ENCODE data around the gene TRAF3IP3. TPM values are rescaled to one million over a fixed set of nuclear protein-coding genes. Genes with fewer than 3 reads are reported as not detected.

TRAF3IP3 gene
- polyA plus RNA-seq, 1 donor from 2014 or later: not detected

DNA sequence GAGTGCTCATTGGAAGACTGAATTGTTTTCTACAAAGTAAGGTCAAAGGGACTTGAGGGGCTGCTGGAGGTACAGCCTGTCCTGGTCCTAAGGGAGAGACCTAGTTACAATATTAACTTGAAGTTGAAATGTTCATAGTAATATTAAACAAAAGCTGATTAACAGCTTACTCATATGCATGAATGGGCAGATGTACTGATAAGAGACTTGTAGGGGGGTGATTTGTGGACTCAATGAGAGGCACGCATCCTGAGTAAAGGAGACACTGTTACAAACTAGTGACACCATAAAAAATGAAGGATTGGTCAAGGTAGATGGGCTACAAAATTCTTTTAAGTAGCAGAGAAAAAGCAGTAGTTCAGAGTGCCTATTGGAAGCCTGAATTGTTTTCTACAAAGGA lies 48.5 kb upstream of the TRAF3IP3 start:
- H3K9me3 ChIP-seq (ENCODE audit: low read length): no peaks in the 10 kb centered on the region
- H3K27me3 ChIP-seq (ENCODE audit: insufficient read depth, low read depth, low read length): no peaks in the 10 kb centered on the region
- TF ChIP-seq MXI1 (conservative IDR thresholded peaks at IDR 0.05; ENCODE audit: poor library complexity, severe bottlenecking) (no peak), RAD21 (conservative IDR thresholded peaks at IDR 0.05) (no peak), EZH2 (IDR thresholded peaks at IDR 0.05; ENCODE audit: borderline replicate concordance, insufficient read depth, low read length, poor library complexity, severe bottlenecking) (no peak), POLR2AphosphoS5 (IDR thresholded peaks at IDR 0.05) (no peak)
- H3K79me2 ChIP-seq (replicated peaks; ENCODE audit: insufficient read depth, low read length): no peaks in the 10 kb centered on the region
- no peaks in the 10 kb centered on the region for H4K20me1 ChIP-seq (ENCODE audit: insufficient read depth)
- no peak overlapping the region for H3K27ac ChIP-seq (ENCODE audit: low read length)
- no peak overlapping the region for H3K9ac ChIP-seq (ENCODE audit: low read length)
- H3K4me2 ChIP-seq (ENCODE audit: low read length): no peak overlapping the region
- H2AFZ ChIP-seq (ENCODE audit: low read depth, low read length): no peak overlapping the region
- no peaks in the 10 kb centered on the region for H3K9me2 ChIP-seq (ENCODE audit: insufficient read depth, low read length)
- no peaks in the 10 kb centered on the region for H3K36me3 ChIP-seq (ENCODE audit: insufficient read depth, low read length)
- no peaks in the 10 kb centered on the region for H3F3A ChIP-seq (ENCODE audit: insufficient read depth, low read length, poor library complexity, severe bottlenecking)
- no peak overlapping the region for H3K4me3 ChIP-seq (ENCODE audit: low read length)

DNA sequence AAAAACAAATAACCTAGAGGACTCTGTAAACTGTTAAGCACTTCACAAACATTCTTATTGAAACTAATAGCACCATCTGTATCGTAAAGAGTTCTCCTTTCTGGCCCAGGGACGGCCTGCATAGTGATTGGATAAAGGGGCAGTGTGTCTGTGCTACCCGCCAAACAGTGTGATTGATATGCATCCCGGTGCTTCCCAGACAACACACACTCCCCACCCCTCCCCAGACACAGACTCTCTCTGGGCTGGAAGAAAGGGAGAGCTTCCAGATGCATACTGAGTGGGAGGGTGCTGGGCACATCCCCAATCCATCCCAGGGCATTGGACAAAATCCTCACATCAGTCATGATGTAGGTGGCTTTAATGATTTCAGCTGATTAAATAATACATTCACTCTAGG lies 47.6 kb upstream of the TRAF3IP3 start:
- no peak overlapping the region for H2AFZ ChIP-seq (ENCODE audit: low read depth, low read length)
- H3K79me2 ChIP-seq (replicated peaks; ENCODE audit: insufficient read depth, low read length): no peaks in the 10 kb centered on the region
- no peak overlapping the region for H3K4me2 ChIP-seq (ENCODE audit: low read length)
- H3K9ac ChIP-seq (ENCODE audit: low read length): no peak overlapping the region
- no peaks in the 10 kb centered on the region for H3K36me3 ChIP-seq (ENCODE audit: insufficient read depth, low read length)
- no peaks in the 10 kb centered on the region for H3K27me3 ChIP-seq (ENCODE audit: insufficient read depth, low read depth, low read length)
- H3K9me3 ChIP-seq (ENCODE audit: low read length): no peaks in the 10 kb centered on the region
- H3F3A ChIP-seq (ENCODE audit: insufficient read depth, low read length, poor library complexity, severe bottlenecking): no peaks in the 10 kb centered on the region
- no peak for TF ChIP-seq EZH2 (IDR thresholded peaks at IDR 0.05; ENCODE audit: borderline replicate concordance, insufficient read depth, low read length, poor library complexity, severe bottlenecking)
- no peak for TF ChIP-seq RAD21 (conservative IDR thresholded peaks at IDR 0.05)
- no peak for TF ChIP-seq MXI1 (conservative IDR thresholded peaks at IDR 0.05; ENCODE audit: poor library complexity, severe bottlenecking)
- TF ChIP-seq, protein P1, sequence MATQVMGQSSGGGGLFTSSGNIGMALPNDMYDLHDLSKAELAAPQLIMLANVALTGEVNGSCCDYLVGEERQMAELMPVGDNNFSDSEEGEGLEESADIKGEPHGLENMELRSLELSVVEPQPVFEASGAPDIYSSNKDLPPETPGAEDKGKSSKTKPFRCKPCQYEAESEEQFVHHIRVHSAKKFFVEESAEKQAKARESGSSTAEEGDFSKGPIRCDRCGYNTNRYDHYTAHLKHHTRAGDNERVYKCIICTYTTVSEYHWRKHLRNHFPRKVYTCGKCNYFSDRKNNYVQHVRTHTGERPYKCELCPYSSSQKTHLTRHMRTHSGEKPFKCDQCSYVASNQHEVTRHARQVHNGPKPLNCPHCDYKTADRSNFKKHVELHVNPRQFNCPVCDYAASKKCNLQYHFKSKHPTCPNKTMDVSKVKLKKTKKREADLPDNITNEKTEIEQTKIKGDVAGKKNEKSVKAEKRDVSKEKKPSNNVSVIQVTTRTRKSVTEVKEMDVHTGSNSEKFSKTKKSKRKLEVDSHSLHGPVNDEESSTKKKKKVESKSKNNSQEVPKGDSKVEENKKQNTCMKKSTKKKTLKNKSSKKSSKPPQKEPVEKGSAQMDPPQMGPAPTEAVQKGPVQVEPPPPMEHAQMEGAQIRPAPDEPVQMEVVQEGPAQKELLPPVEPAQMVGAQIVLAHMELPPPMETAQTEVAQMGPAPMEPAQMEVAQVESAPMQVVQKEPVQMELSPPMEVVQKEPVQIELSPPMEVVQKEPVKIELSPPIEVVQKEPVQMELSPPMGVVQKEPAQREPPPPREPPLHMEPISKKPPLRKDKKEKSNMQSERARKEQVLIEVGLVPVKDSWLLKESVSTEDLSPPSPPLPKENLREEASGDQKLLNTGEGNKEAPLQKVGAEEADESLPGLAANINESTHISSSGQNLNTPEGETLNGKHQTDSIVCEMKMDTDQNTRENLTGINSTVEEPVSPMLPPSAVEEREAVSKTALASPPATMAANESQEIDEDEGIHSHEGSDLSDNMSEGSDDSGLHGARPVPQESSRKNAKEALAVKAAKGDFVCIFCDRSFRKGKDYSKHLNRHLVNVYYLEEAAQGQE (IDR thresholded peaks at IDR 0.05; ENCODE audit: borderline replicate concordance): no peak
- TF ChIP-seq TAF1 (IDR thresholded peaks at IDR 0.05; ENCODE audit: low read depth): no peak
- no peak for TF ChIP-seq POLR2AphosphoS5 (IDR thresholded peaks at IDR 0.05)
- no peaks in the 10 kb centered on the region for H4K20me1 ChIP-seq (ENCODE audit: insufficient read depth)
- H3K27ac ChIP-seq (ENCODE audit: low read length): no peak overlapping the region
- H3K4me3 ChIP-seq (ENCODE audit: low read length): no peak overlapping the region
- H3K9me2 ChIP-seq (ENCODE audit: insufficient read depth, low read length): no peaks in the 10 kb centered on the region

DNA sequence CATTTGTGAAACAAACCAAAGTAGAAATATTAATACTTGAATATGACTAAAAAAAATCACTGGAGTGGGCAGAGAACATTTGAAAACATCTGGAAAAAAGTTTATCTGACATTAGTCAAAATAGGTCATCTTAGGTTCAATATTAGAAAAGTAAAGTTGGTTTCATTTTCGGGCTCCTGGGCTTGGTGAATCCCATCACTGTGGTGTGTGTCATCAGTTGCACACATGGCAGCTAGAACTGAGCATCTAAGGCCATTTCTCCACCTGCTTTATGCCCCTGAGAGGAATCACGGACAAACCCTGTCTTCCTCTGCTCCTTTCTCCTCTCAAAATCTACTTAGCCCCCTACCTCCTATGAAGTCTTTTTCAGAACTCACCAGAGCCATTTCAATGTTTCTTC lies 45.8 kb upstream of the TRAF3IP3 start:
- Histone ChIP-seq H3K9me2 (ENCODE audit: insufficient read depth, low read length) (no peaks in the 10 kb centered on the region), H3K9ac (ENCODE audit: low read length) (no peak overlapping the region), H3K9me3 (ENCODE audit: low read length) (no peaks in the 10 kb centered on the region), H3K36me3 (ENCODE audit: insufficient read depth, low read length) (no peaks in the 10 kb centered on the region), H4K20me1 (ENCODE audit: insufficient read depth) (no peaks in the 10 kb centered on the region), H3K79me2 (replicated peaks; ENCODE audit: insufficient read depth, low read length) (no peaks in the 10 kb centered on the region), H2AFZ (ENCODE audit: low read depth, low read length) (no peak overlapping the region), H3K27ac (ENCODE audit: low read length) (no peak overlapping the region), H3K4me3 (ENCODE audit: low read length) (no peak overlapping the region), H3F3A (ENCODE audit: insufficient read depth, low read length, poor library complexity, severe bottlenecking) (no peaks in the 10 kb centered on the region), H3K4me2 (ENCODE audit: low read length) (no peak overlapping the region), H3K27me3 (ENCODE audit: insufficient read depth, low read depth, low read length) (no peaks in the 10 kb centered on the region)
- TF ChIP-seq EZH2 (IDR thresholded peaks at IDR 0.05; ENCODE audit: borderline replicate concordance, insufficient read depth, low read length, poor library complexity, severe bottlenecking) (no peak), MXI1 (conservative IDR thresholded peaks at IDR 0.05; ENCODE audit: poor library complexity, severe bottlenecking) (no peak), TAF1 (IDR thresholded peaks at IDR 0.05; ENCODE audit: low read depth) (no peak), EP300 (conservative IDR thresholded peaks at IDR 0.05; ENCODE audit: poor library complexity, severe bottlenecking) (no peak), POLR2AphosphoS5 (IDR thresholded peaks at IDR 0.05) (no peak), SMC3 (conservative IDR thresholded peaks at IDR 0.05; ENCODE audit: poor library complexity) (no peak), RAD21 (conservative IDR thresholded peaks at IDR 0.05) (no peak)
- TF ChIP-seq, protein P2, sequence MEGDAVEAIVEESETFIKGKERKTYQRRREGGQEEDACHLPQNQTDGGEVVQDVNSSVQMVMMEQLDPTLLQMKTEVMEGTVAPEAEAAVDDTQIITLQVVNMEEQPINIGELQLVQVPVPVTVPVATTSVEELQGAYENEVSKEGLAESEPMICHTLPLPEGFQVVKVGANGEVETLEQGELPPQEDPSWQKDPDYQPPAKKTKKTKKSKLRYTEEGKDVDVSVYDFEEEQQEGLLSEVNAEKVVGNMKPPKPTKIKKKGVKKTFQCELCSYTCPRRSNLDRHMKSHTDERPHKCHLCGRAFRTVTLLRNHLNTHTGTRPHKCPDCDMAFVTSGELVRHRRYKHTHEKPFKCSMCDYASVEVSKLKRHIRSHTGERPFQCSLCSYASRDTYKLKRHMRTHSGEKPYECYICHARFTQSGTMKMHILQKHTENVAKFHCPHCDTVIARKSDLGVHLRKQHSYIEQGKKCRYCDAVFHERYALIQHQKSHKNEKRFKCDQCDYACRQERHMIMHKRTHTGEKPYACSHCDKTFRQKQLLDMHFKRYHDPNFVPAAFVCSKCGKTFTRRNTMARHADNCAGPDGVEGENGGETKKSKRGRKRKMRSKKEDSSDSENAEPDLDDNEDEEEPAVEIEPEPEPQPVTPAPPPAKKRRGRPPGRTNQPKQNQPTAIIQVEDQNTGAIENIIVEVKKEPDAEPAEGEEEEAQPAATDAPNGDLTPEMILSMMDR (IDR thresholded peaks at IDR 0.05; ENCODE audit: poor library complexity, severe bottlenecking): no peak
- TF ChIP-seq, protein P1 (IDR thresholded peaks at IDR 0.05; ENCODE audit: borderline replicate concordance): no peak

Measured in neural cell (in vitro differentiated cells).